Activated CD8-positive, alpha-beta memory T cell treated with anti-CD3 and anti-CD28 coated beads, Interleukin-2, amount 50 U/mL, for 24 hours (primary cell): Measurements from ENCODE around the gene SCGB1D1.

Source experiments
- DNase-seq: peaks from one replicate; pipeline ENCODE4 v3.0.0-alpha.2; 2020; ENCODE audit errors: extremely low read depth

Gene SCGB1D1

GRCh38 chr11:62190011-62190410 lies at the start of gene SCGB1D1:
Gene SCGB1D1 (plus strand): TSS chr11:62190216. CDS start chr11:62190285, 69 bp downstream.
- no peak for DNase-seq

GRCh38 chr11:62140304-62141110 lies 49.5 kb upstream of the SCGB1D1 start:
- DNase-seq = no peak

- DNase-seq = no peak
Measured at GRCh38 chr11:62141111-62142042, 48.6 kb upstream of the SCGB1D1 start.

- DNase-seq = no peak
Measured at GRCh38 chr11:62142043-62142375, 48.0 kb upstream of the SCGB1D1 start.

GRCh38 chr11:62142921-62143320 lies 47.1 kb upstream of the SCGB1D1 start:
- no peak for DNase-seq

GRCh38 chr11:62143727-62144126 lies 46.3 kb upstream of the SCGB1D1 start:
- no peak for DNase-seq

- DNase-seq = no peak
Measured at GRCh38 chr11:62144641-62145255, 45.3 kb upstream of the SCGB1D1 start.

- no peak for DNase-seq
Measured at GRCh38 chr11:62145261-62145871, 44.6 kb upstream of the SCGB1D1 start.

GRCh38 chr11:62146476-62147200 lies 43.4 kb upstream of the SCGB1D1 start:
- no peak for DNase-seq

GRCh38 chr11:62147545-62147944 lies 42.5 kb upstream of the SCGB1D1 start:
- DNase-seq = no peak

- DNase-seq = no peak
Measured at GRCh38 chr11:62148271-62148980, 41.6 kb upstream of the SCGB1D1 start.

GRCh38 chr11:62149986-62150886 lies 39.8 kb upstream of the SCGB1D1 start:
- DNase-seq = no peak

- no peak for DNase-seq
Measured at GRCh38 chr11:62150887-62151736, 38.9 kb upstream of the SCGB1D1 start.

GRCh38 chr11:62151737-62152102 lies 38.3 kb upstream of the SCGB1D1 start:
- DNase-seq = no peak

GRCh38 chr11:62152245-62153086 lies 37.5 kb upstream of the SCGB1D1 start:
- DNase-seq = no peak

GRCh38 chr11:62153087-62153395 lies 37.0 kb upstream of the SCGB1D1 start:
- DNase-seq = no peak

- no peak for DNase-seq
Measured at GRCh38 chr11:62153617-62154016, 36.4 kb upstream of the SCGB1D1 start.

- no peak for DNase-seq
Measured at GRCh38 chr11:62157603-62158002, 32.4 kb upstream of the SCGB1D1 start.
